Body of pancreas (tissue), 4 donors: ENCODE results near the gene DENND1C. TPM values are rescaled to one million over a fixed set of nuclear protein-coding genes. Genes with fewer than 3 reads are reported as not detected.
"Not testable (repeated sequence)": the region's sequence is repeated elsewhere in the genome, so short reads cannot be mapped to it uniquely, and the experiment has no call there.

Source experiments
- ATAC-seq: fragments of 150-250 bp; one replicate; pipeline ENCODE4 v1.9.1; 2016
- DNase-seq, 4 donors: peaks; one replicate each; pipeline ENCODE4 v3.0.0-alpha.2; 2019
- H3K27ac ChIP-seq, 4 donors: fragments of 200-600 bp; sonication (generic); 1 replicate in 3 of 4; 2 replicates in 1 of 4; pipeline versions ENCODE4 v1.5.1 to v1.6.1; 2016 to 2019; ENCODE audit warnings: mild to moderate bottlenecking in 1 of 4, mixed read lengths in 1 of 4, moderate library complexity in 1 of 4
- H3K27me3 ChIP-seq, 2 donors: fragments of 200-600 bp; sonication (generic); one replicate each; pipeline ENCODE4 v1.6.0; 2016; ENCODE audit warnings: mild to moderate bottlenecking in 1 of 2
- H3K36me3 ChIP-seq, 2 donors: fragments of 200-600 bp; sonication (generic); replicated peaks in 1 of 2; 2 replicates each; pipeline ENCODE4 v1.5.1; 2016; ENCODE audit warnings: low read depth in 2 of 2; ENCODE audit not compliant: insufficient read depth in 1 of 2
- H3K4me1 ChIP-seq: fragments of 200-600 bp; sonication (generic); one replicate; pipeline ENCODE4 v1.6.0; 2016
- H3K4me3 ChIP-seq, 2 donors: fragments of 200-600 bp; sonication (generic); 1 replicate in 1 of 2; 2 replicates in 1 of 2; pipeline ENCODE4 v1.5.1; 2016 to 2019
- H3K9me3 ChIP-seq, 3 donors: fragments of 200-600 bp; sonication (generic); 1 replicate in 2 of 3; 2 replicates in 1 of 3; pipeline ENCODE4 v1.5.1; 2016
- CTCF ChIP-seq, 7 experiments: fragments of 450-650 bp in 4 of 7; fragments of 200-600 bp in 3 of 7; sonication (generic) in 3 of 7; IDR thresholded peaks; one replicate each; pipeline ENCODE4 v1.5.1; 2016 to 2019; ENCODE audit warnings: antibody characterized with exemption in 7 of 7
- POLR2A ChIP-seq, 3 donors: fragments of 450-650 bp; IDR thresholded peaks; one replicate each; pipeline ENCODE4 v1.6.1; 2016; ENCODE audit warnings: antibody characterized with exemption in 3 of 3, mild to moderate bottlenecking in 2 of 3
- WGBS, 2 donors: methylation state at CpG; one replicate each; pipeline ENCODE4 v1.1.5; 2017; 5-methylcytosine and 5-hydroxymethylcytosine counted together
- intact Hi-C: fragments of 100-400 bp; cut with DNase I; formaldehyde crosslinking; loops from one replicate; pipeline ENCODE4 v1.15.1; 2023
- total RNA-seq, 2 donors: library from RNA; depleted of rRNA; stranded (reverse); fragments of >200 nt; gene quantifications; one replicate each; pipeline ENCODE4 v1.1.0, GENCODE V29; 2016

Gene DENND1C
- total RNA-seq, 2 donors from 2014 or later, result 1.0 to 1.3 TPM

- DNase-seq (peak; percentile 84 to 95 (median 90)), ATAC-seq (peak; percentile 93)
- Histone ChIP-seq H3K27me3 (no peaks in the 10 kb centered on the region), H3K36me3 (no peaks in the 10 kb centered on the region), H3K9me3 (no peaks in the 10 kb centered on the region), H3K4me1 (peaks cover 22% of the 10 kb centered on the region), H3K27ac (peak overlapping the region; percentile 59 to 90 (median 84)), H3K4me3 (no peak overlapping the region)
- TF ChIP-seq CTCF (IDR thresholded peaks at IDR 0.05), result no peak
- no peak for TF ChIP-seq POLR2A (IDR thresholded peaks at IDR 0.05)
- intact Hi-C loops, result no loop called here
- WGBS, 2 donors, result 28 to 37% methylated on average over 15 to 19 of the region's 20 CpGs
These were observed 27.8 kb upstream of the DENND1C start for GRCh38 chr19:6509118-6509971.

DNA sequence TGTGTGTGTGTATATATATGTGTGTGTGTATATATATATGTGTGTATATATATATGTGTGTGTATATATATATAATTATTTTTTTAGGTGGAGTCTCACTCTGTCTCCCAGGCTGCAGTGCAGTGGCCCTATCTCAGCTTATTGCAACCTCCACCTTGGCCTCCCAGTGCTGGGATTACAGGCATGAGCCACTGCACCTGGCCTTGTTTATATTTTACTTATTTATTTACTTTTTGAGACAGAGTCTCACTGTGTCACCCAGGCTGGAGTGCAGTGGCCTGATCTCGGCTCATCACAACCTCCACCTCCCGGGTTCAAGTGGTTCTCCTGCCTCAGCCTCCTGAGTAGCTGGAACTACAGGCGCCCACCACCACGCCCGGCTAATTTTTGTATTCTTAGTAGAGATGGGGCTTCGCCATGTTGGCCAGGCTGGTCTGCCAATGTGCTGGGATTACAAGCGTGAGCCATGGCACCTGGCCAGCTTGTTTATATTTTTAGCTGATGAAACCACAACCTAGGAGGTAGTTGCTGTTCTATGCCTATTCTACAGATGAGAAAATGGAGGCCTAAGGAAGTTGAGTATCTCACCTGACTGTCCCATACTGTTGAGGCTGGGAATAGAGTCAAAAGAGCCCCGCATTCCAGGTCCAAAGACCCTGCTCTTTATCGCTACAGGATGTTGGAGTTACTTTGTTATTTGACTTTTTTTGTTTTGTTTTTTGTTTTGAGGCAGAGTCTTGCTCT lies 26.6 kb upstream of the DENND1C start:
- H3K27me3 ChIP-seq, intact Hi-C loops, H3K36me3 ChIP-seq, ATAC-seq, H3K4me3 ChIP-seq, H3K9me3 ChIP-seq: not testable (repeated sequence)
- peak in 1 of 4 donors; percentile 28 for DNase-seq
- peaks cover 22% of the 10 kb centered on the region for H3K4me1 ChIP-seq
- peak overlapping the region in 3 of 4 donors; percentile 82 to 90 (median 87) for H3K27ac ChIP-seq
- 81 to 84% methylated on average over 6 to 9 of the region's 9 CpGs for WGBS, 2 donors

DNA sequence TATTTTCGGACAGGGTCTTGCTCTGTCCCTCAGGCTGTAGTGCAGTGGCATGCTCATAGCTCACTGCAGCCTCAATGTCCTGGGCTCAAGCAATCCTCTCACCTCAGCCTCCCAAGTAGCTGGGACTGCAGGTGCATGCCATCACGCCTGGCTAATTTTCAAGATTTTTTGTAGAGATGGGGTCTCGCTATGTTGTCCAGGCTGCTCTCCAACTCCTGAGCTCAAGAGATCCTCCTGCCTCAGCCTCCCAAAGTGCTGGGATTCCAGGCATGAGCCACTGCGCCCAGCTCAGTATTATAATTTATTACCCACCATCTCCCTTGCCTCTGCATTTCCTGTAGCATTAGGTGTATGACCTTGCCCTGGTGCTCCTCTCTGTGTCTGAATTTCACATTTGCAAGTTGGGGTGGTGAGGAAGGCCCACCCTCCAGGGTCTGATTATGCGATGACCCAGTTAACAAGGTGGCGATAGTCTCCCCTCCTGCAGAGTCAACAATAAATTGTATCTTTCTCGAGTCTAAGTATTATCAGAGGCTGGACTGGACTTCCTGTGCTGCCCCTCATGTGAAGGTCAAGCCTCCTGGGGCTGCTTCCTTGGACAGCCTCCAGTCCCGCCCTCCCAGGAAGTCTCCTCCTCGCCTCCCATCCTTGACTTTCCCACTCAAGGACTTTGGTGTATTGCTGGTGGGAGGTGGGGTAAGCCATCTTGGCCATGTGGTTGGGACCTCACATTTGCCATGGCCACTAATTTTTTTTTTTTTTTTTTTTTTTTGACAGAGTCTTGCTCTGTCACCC lies 22.0 kb upstream of the DENND1C start:
- H3K27me3 ChIP-seq, result no peaks in the 10 kb centered on the region
- peaks cover 22% of the 10 kb centered on the region for H3K4me1 ChIP-seq
- ATAC-seq (no peak), DNase-seq (no peak)
- 69 to 70% methylated on average over 9 of the region's 9 CpGs for WGBS, 2 donors
- H3K27ac ChIP-seq, result no peak overlapping the region
- H3K4me3 ChIP-seq, result no peak overlapping the region
- H3K36me3 ChIP-seq, result no peaks in the 10 kb centered on the region
- intact Hi-C loops, result no loop called here
- TF ChIP-seq CTCF (IDR thresholded peaks at IDR 0.05), result no peak
- no peak for TF ChIP-seq POLR2A (IDR thresholded peaks at IDR 0.05)
- H3K9me3 ChIP-seq, result no peaks in the 10 kb centered on the region

DNA sequence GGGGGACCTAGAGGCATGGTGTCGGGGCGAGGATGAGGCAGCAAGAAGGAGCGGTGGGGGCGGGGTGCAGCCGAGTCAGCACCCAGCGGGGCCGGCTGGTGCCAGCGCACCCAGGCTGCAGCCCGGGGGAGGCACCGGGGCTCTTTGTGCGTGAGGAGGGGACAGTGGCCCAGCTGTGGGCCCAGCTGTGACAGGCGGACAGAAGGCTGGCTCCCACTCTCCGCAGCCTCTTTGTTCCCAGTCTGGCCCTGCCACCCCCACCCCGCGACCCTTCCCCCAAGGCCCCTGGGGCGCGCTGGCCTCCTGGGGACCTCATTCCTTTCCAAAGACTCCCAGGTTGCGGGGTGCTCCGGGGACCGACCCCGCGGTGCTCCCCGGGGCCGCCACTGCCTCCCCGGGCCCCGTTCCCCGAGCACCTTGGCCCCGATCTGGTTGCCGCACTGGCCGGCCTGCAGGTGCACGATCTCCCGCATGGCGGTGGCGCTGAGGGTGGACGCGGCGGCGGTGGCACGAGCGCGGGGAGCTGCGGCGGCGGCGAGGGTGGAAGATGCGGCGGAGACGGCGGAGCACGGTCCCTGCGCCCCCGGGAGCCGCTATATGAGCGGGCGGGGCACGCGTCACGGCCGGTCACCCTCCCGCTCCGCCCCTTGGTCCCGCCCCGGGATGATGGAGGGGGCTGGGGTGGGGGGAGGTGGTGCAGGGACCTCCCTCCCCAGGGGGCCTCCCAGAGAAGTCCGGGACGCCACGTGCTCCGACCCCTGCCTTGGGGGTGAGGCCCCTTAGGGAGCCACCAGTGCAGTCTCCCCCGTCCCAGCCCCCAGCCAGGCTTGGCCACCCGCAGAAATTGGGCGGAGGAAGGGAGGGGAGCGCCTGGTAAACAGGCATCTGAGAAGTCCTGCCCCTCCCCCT lies 20.4 kb upstream of the DENND1C start, which contains the start of gene TUBB4A:
TUBB4A (minus strand) TSS at position 570 of the 909 bp plus-strand sequence; CDS start at position 473, 97 bp downstream.
- Histone ChIP-seq H3K9me3 (no peaks in the 10 kb centered on the region), H3K27ac (no peak within 1 kb of the TSS), H3K4me3 (peak within 1 kb of the TSS; percentile 26 to 34), H3K27me3 (no peaks in the 10 kb centered on the region), H3K4me1 (peaks cover 16% of the 10 kb centered on the region), H3K36me3 (no peaks in the 10 kb centered on the region)
- WGBS, 2 donors, result 0 to 2% methylated on average over 3 to 55 of the region's 71 CpGs
- ATAC-seq (peak; percentile 55), DNase-seq (peak in 2 of 4 donors; percentile 31 to 46)
- intact Hi-C loops, result no loop called here
- TF ChIP-seq POLR2A (IDR thresholded peaks at IDR 0.05) (no peak), CTCF (IDR thresholded peaks at IDR 0.05) (peak in 2 of 7 experiments; percentile 16 to 29)
